IMR-90 (cell line): Measurements from ENCODE around the gene PKD1. TPM values are rescaled to one million over a fixed set of nuclear protein-coding genes. Genes with fewer than 3 reads are reported as not detected.
A peak's percentile ranks its signal among the peaks of the same experiment; 100 is the strongest.

ENCODE experiments used
- ATAC-seq: fragments of 200-7000 bp; cut with Tn5 transposase; 2 replicates; pipeline ENCODE4 v1.9.1; 2020; ENCODE audit warnings: low read depth, mild to moderate bottlenecking, moderate library complexity
- BruUV-seq: library from RNA; stranded (reverse); fragments of 400-500 nt; replicated peaks from 2 replicates; lab custom pipeline; 2021; lab: Mats Ljungman, UMichigan
- CTCF ChIA-PET: fragments of 300-600 bp; formaldehyde crosslinking; extraction: SDS; loops from one replicate; lab custom pipeline; 2021; ENCODE audit warnings: antibody characterized with exemption; lab: Yijun Ruan, JAX
- POLR2A ChIA-PET: fragments of 300-600 bp; sonication (Branson Sonifier 250); formaldehyde crosslinking; loops from one replicate; lab custom pipeline; 2022; ENCODE audit warnings: antibody characterized with exemption; ENCODE audit not compliant: unreplicated experiment; lab: Charles Lee
- DNase-seq: peaks from one replicate; pipeline ENCODE4 v3.0.0; 2013
- H2AFZ ChIP-seq: replicated peaks from 2 replicates; pipeline ENCODE3; 2013; ENCODE audit warnings: low read length, mild to moderate bottlenecking; ENCODE audit not compliant: poor library complexity
- H2AK5ac ChIP-seq: 2 replicates; pipeline ENCODE4 v1.6.1; 2013; ENCODE audit warnings: low read depth, low read length, inconsistent platforms
- H2AK9ac ChIP-seq: replicated peaks from 2 replicates; pipeline ENCODE3; 2013; ENCODE audit warnings: mild to moderate bottlenecking, low read depth, low read length, moderate library complexity; ENCODE audit not compliant: poor library complexity
- H2BK120ac ChIP-seq: 2 replicates; pipeline ENCODE4 v1.6.1; 2013; ENCODE audit warnings: low read depth, low read length, inconsistent platforms
- H2BK15ac ChIP-seq: 3 replicates; pipeline ENCODE4 v1.6.1; 2013; ENCODE audit warnings: low read depth, low read length, inconsistent platforms
- H2BK20ac ChIP-seq: 2 replicates; pipeline ENCODE4 v1.6.1; 2013; ENCODE audit warnings: low read depth, mild to moderate bottlenecking, inconsistent platforms, low read length, moderate library complexity
- H2BK5ac ChIP-seq: 2 replicates; pipeline ENCODE4 v1.6.1; 2013; ENCODE audit warnings: mild to moderate bottlenecking, low read depth, low read length, inconsistent platforms; ENCODE audit not compliant: poor library complexity, severe bottlenecking
- H3K14ac ChIP-seq: replicated peaks from 2 replicates; pipeline ENCODE4 v1.6.1; 2013; ENCODE audit warnings: low read depth, low read length, inconsistent platforms
- H3K18ac ChIP-seq: 2 replicates; pipeline ENCODE4 v1.6.1; 2013; ENCODE audit warnings: low read depth, low read length, control low read depth
- H3K23ac ChIP-seq: 2 replicates; pipeline ENCODE4 v1.6.1; 2013; ENCODE audit warnings: low read depth, low read length, inconsistent platforms
- H3K27ac ChIP-seq: 2 replicates; pipeline ENCODE4 v1.5.1; 2013; ENCODE audit warnings: mild to moderate bottlenecking, control low read depth, low read length; ENCODE audit not compliant: insufficient read depth
- H3K27me3 ChIP-seq: 2 replicates; pipeline ENCODE4 v1.6.1; 2013; ENCODE audit warnings: low read length; ENCODE audit not compliant: control insufficient read depth, insufficient read depth
- H3K36me3 ChIP-seq: 2 replicates; pipeline ENCODE4 v1.6.1; 2013; ENCODE audit warnings: low read length, mixed read lengths; ENCODE audit not compliant: control insufficient read depth, insufficient read depth
- H3K4ac ChIP-seq: 2 replicates; pipeline ENCODE4 v1.6.1; 2013; ENCODE audit warnings: low read depth, low read length, inconsistent platforms
- H3K4me1 ChIP-seq: 2 replicates; pipeline ENCODE4 v1.6.1; 2013; ENCODE audit warnings: low read length, mixed read lengths; ENCODE audit not compliant: control insufficient read depth, insufficient read depth
- H3K4me2 ChIP-seq: 2 replicates; pipeline ENCODE4 v1.6.1; 2013; ENCODE audit warnings: low read depth, mild to moderate bottlenecking, control low read depth, low read length, moderate library complexity
- H3K4me3 ChIP-seq: 2 replicates; pipeline ENCODE4 v1.5.1; 2013; ENCODE audit warnings: low read depth, mild to moderate bottlenecking, control low read depth, low read length, moderate library complexity; ENCODE audit not compliant: insufficient read depth
- H3K56ac ChIP-seq: 2 replicates; pipeline ENCODE4 v1.6.1; 2013; ENCODE audit warnings: low read length, inconsistent platforms; ENCODE audit not compliant: insufficient read depth; ENCODE audit errors: extremely low read depth
- H3K79me1 ChIP-seq, 2 experiments: 2 replicates each; pipeline ENCODE4 v1.6.1; 2013; ENCODE audit warnings: low read length in 2 of 2, inconsistent platforms in 1 of 2, low read depth in 1 of 2
- H3K9ac ChIP-seq: 2 replicates; pipeline ENCODE4 v1.6.1; 2013; ENCODE audit warnings: low read depth, low read length, control low read depth
- H3K9me1 ChIP-seq: 2 replicates; pipeline ENCODE4 v1.6.1; 2013; ENCODE audit warnings: low read length, inconsistent platforms; ENCODE audit not compliant: insufficient read depth
- H3K9me3 ChIP-seq: 2 replicates; pipeline ENCODE4 v1.6.1; 2013; ENCODE audit warnings: low read length; ENCODE audit not compliant: control insufficient read depth, insufficient read depth
- H4K20me1 ChIP-seq: 2 replicates; pipeline ENCODE4 v1.6.1; 2013; ENCODE audit warnings: low read length, inconsistent platforms; ENCODE audit not compliant: insufficient read depth
- H4K5ac ChIP-seq: 2 replicates; pipeline ENCODE4 v1.6.1; 2013; ENCODE audit warnings: mild to moderate bottlenecking, low read depth, low read length, control low read depth
- H4K8ac ChIP-seq, 2 experiments: 2 replicates each; pipeline ENCODE4 v1.6.1; 2013; ENCODE audit warnings: low read depth in 2 of 2, low read length in 2 of 2, control low read depth in 1 of 2, inconsistent platforms in 1 of 2
- H4K91ac ChIP-seq: 2 replicates; pipeline ENCODE4 v1.6.1; 2013; ENCODE audit warnings: low read depth, low read length, inconsistent platforms; ENCODE audit not compliant: insufficient read depth
- CEBPB ChIP-seq: IDR thresholded peaks from 2 replicates; pipeline ENCODE4 v1.6.1; 2012; ENCODE audit warnings: low read depth, low read length, improper control_type of control experiment
- ELK1 ChIP-seq: fragments of 150-350 bp; IDR thresholded peaks from 2 replicates; pipeline ENCODE4 v1.6.1; 2016; ENCODE audit warnings: low read depth, mild to moderate bottlenecking, low read length, moderate library complexity, borderline replicate concordance
- MAFK ChIP-seq: IDR thresholded peaks from 2 replicates; pipeline ENCODE4 v1.6.1; 2012; ENCODE audit warnings: low read depth, low read length, improper control_type of control experiment
- NFE2L2 ChIP-seq: fragments of 150-350 bp; IDR thresholded peaks from 2 replicates; pipeline ENCODE4 v1.6.1; 2016; ENCODE audit warnings: low read depth, mild to moderate bottlenecking, low read length
- POLR2A ChIP-seq: IDR thresholded peaks from 2 replicates; pipeline ENCODE4 v1.6.1; 2012; ENCODE audit warnings: mild to moderate bottlenecking, low read depth, low read length
- RCOR1 ChIP-seq: IDR thresholded peaks from 2 replicates; pipeline ENCODE4 v1.6.1; 2012; ENCODE audit warnings: mild to moderate bottlenecking, low read length, improper control_type of control experiment; ENCODE audit not compliant: insufficient replicate concordance
- RFX5 ChIP-seq: IDR thresholded peaks from 2 replicates; pipeline ENCODE4 v1.8.0; 2012; ENCODE audit warnings: low read depth, mild to moderate bottlenecking, low read length, moderate library complexity
- SMC3 ChIP-seq: fragments of 150-350 bp; IDR thresholded peaks from 2 replicates; pipeline ENCODE4 v1.6.1; 2016; ENCODE audit warnings: low read depth, mild to moderate bottlenecking, antibody characterized with exemption, low read length, moderate library complexity
- USF2 ChIP-seq: fragments of 150-350 bp; IDR thresholded peaks from 2 replicates; pipeline ENCODE4 v1.6.1; 2017; ENCODE audit warnings: mild to moderate bottlenecking, antibody characterized with exemption, low read length, low read depth
- WGBS, 2 experiments: methylation state at CpG; one replicate each; pipeline versions ENCODE4 v1.1.5 to v1.1.7; 2013; ENCODE audit warnings: missing lambda C conversion rate in 2 of 2; ENCODE audit not compliant: insufficient read length in 1 of 2; ENCODE audit errors: extremely low coverage in 2 of 2; 5-methylcytosine and 5-hydroxymethylcytosine counted together
- dilution Hi-C: fragments of 300-500 bp; cut with HindIII; formaldehyde crosslinking; loops from one replicate; pipeline ENCODE4 v1.14.3; 2018; ENCODE audit warnings: low sequenced_read_pairs; ENCODE audit not compliant: unreplicated experiment
- in situ Hi-C: fragments of 300-500 bp; cut with MboI; formaldehyde crosslinking; loops from 3 replicates; pipeline ENCODE4 v1.14.3; 2019; ENCODE audit warnings: low sequenced_read_pairs, inconsistent platforms, mixed read lengths
- intact Hi-C: fragments of 100-400 bp; cut with micrococcal nuclease; formaldehyde crosslinking; loops from 2 replicates; pipeline ENCODE4 v1.10.0; 2022
- polyA plus RNA-seq, 3 experiments: library from polyadenylated mRNA; depleted of rRNA; stranded (reverse); fragments of >200 nt; gene quantifications; 2 replicates each; pipeline ENCODE4 v1.2.3, GENCODE V29; 2012; ENCODE audit warnings: low replicate concordance in 1 of 3
- total RNA-seq: library from RNA; depleted of rRNA; stranded (reverse); fragments of >200 nt; gene quantifications from 2 replicates; pipeline ENCODE4 v1.2.3, GENCODE V29; 2012

Gene PKD1
- total and polyA plus RNA-seq, 2 of the 4 experiments (the other 2 are of a cell fraction): 7.9 to 97.3 TPM

- in situ Hi-C loops (no loop called here), intact Hi-C loops (no loop called here), dilution Hi-C loops (no loop called here)
- H3K18ac ChIP-seq: no peak overlapping the region
- DNase-seq (no peak), ATAC-seq (peak; percentile 74)
- POLR2A ChIA-PET: no interaction called here
- H2AK9ac ChIP-seq: peak overlapping the region; percentile 28
- H2AFZ ChIP-seq: no peak overlapping the region
- peaks cover 40% of the 10 kb centered on the region for H3K36me3 ChIP-seq
- H2BK120ac ChIP-seq: no peak overlapping the region
- H3K14ac ChIP-seq: no peak overlapping the region
- H3K27ac ChIP-seq: no peak overlapping the region
- H3K79me1 ChIP-seq: no peaks in the 10 kb centered on the region
- no peaks in the 10 kb centered on the region for H3K9me1 ChIP-seq
- BruUV-seq: no TSS peak
- H3K9me3 ChIP-seq: no peaks in the 10 kb centered on the region
- H2BK20ac ChIP-seq: no peak overlapping the region
- no peaks in the 10 kb centered on the region for H3K27me3 ChIP-seq
- no peak overlapping the region for H3K4ac ChIP-seq
- no peak overlapping the region for H3K4me3 ChIP-seq
- no peak overlapping the region for H3K4me2 ChIP-seq
- no peak overlapping the region for H2BK15ac ChIP-seq
- H3K9ac ChIP-seq: no peak overlapping the region
- no peak overlapping the region for H3K23ac ChIP-seq
- WGBS, 2 experiments: 60% methylated on average over 47 of the region's 106 CpGs; no CpG with 5 or more reads in 1 of the 2 experiments
- no peak overlapping the region for H2BK5ac ChIP-seq
- no peak overlapping the region for H3K56ac ChIP-seq
- no peaks in the 10 kb centered on the region for H3K4me1 ChIP-seq
- no peak overlapping the region for H4K8ac ChIP-seq
- H2AK5ac ChIP-seq: no peak overlapping the region
- H4K5ac ChIP-seq: no peak overlapping the region
- CTCF ChIA-PET: no interaction called here
- no peak for TF ChIP-seq USF2
- no peak for TF ChIP-seq CEBPB
- no peak for TF ChIP-seq ELK1
- no peak for TF ChIP-seq SMC3
- TF ChIP-seq NFE2L2: no peak
- no peak for TF ChIP-seq POLR2A
- no peak for TF ChIP-seq RCOR1
- no peak for TF ChIP-seq MAFK
- TF ChIP-seq RFX5: no peak
- H4K20me1 ChIP-seq: peaks cover 7% of the 10 kb centered on the region; the same call in 1 of the 2 replicates
- H4K91ac ChIP-seq: no peak overlapping the region
These were observed 42.8 kb upstream of the PKD1 start for GRCh38 chr16:2178321-2179106.
